HG02943 (cell line): ENCODE measurements around the gene SEC22A.

Experiments used
- ATAC-seq: cut with Tn5 transposase; IDR thresholded peaks from one replicate; pipeline ENCODE4 v1.9.1; 2021; ENCODE audit warnings: mild to moderate bottlenecking, low read depth, moderate library complexity; ENCODE audit not compliant: unreplicated experiment

The SEC22A gene

GRCh38 chr3:123201557-123202427 is at the start of gene SEC22A:
SEC22A (plus strand) TSS chr3:123201943; CDS start chr3:123209218, 7,275 bp downstream.
- ATAC-seq: peak; percentile 97

- ATAC-seq: no peak
Measured at GRCh38 chr3:123152687-123153086, 49.1 kb upstream of the SEC22A start.

GRCh38 chr3:123153125-123154019 is 48.4 kb upstream of the SEC22A start:
- no peak for ATAC-seq

- ATAC-seq: no peak
Measured at GRCh38 chr3:123154020-123154985, 47.4 kb upstream of the SEC22A start.

- ATAC-seq: no peak
Measured at GRCh38 chr3:123155471-123156011, 46.2 kb upstream of the SEC22A start.

- ATAC-seq: no peak
Measured at GRCh38 chr3:123156276-123156995, 45.3 kb upstream of the SEC22A start.

- no peak for ATAC-seq
Measured at GRCh38 chr3:123157209-123157597, 44.5 kb upstream of the SEC22A start.

- ATAC-seq: no peak
Measured at GRCh38 chr3:123157598-123158287, 44.0 kb upstream of the SEC22A start.

- ATAC-seq: no peak
Measured at GRCh38 chr3:123158330-123158729, 43.4 kb upstream of the SEC22A start.

- ATAC-seq: no peak
Measured at GRCh38 chr3:123158899-123159390, 42.8 kb upstream of the SEC22A start.

GRCh38 chr3:123159926-123160635 is 41.7 kb upstream of the SEC22A start:
- ATAC-seq: no peak

- no peak for ATAC-seq
Measured at GRCh38 chr3:123161167-123161566, 40.6 kb upstream of the SEC22A start.

GRCh38 chr3:123163141-123163540 is 38.6 kb upstream of the SEC22A start:
- no peak for ATAC-seq

- no peak for ATAC-seq
Measured at GRCh38 chr3:123165163-123165562, 36.6 kb upstream of the SEC22A start.

GRCh38 chr3:123167686-123168085 is 34.1 kb upstream of the SEC22A start:
- no peak for ATAC-seq

- ATAC-seq: no peak
Measured at GRCh38 chr3:123168122-123168521, 33.6 kb upstream of the SEC22A start.

- ATAC-seq: no peak
Measured at GRCh38 chr3:123168605-123169004, 33.1 kb upstream of the SEC22A start.

GRCh38 chr3:123169492-123169929 is 32.2 kb upstream of the SEC22A start:
- ATAC-seq: no peak
